ENCODE measurements around the gene ZNF445. TPM values are rescaled to one million over a fixed set of nuclear protein-coding genes. Genes with fewer than 3 reads are reported as not detected.
"Not testable (repeated sequence)": the region's sequence is repeated elsewhere in the genome, so short reads cannot be mapped to it uniquely, and the experiment has no call there.

Gene ZNF445
- total RNA-seq, 1 donor from 2014 or later = 31.5 TPM

- H3K36me3 Mint-ChIP-seq (ENCODE audit: low read depth, unreplicated experiment) = peaks cover 16% of the 10 kb centered on the region
- peaks cover 4% of the 10 kb centered on the region for H3K27me3 Mint-ChIP-seq (ENCODE audit: unreplicated experiment)
- H3K4me3 Mint-ChIP-seq (ENCODE audit: unreplicated experiment) = no peak overlapping the region
- no peak for TF ChIP-seq CTCF (IDR thresholded peaks at IDR 0.05; ENCODE audit: unreplicated experiment)
- H3K27ac Mint-ChIP-seq (ENCODE audit: unreplicated experiment) = no peak overlapping the region
- no peaks in the 10 kb centered on the region for H3K9me3 Mint-ChIP-seq (ENCODE audit: unreplicated experiment)
- no peaks in the 10 kb centered on the region for H3K4me1 Mint-ChIP-seq (ENCODE audit: unreplicated experiment)
- no peak for DNase-seq (ENCODE audit: low spot score)
These were observed 74.9 kb downstream of the ZNF445 start for GRCh38 chr3:44402548-44402947.

GRCh38 chr3:44400771-44401170, 76.7 kb downstream of the ZNF445 start:
- Mint-ChIP-seq H3K9me3 (ENCODE audit: unreplicated experiment) (no peaks in the 10 kb centered on the region), H3K27me3 (ENCODE audit: unreplicated experiment) (peaks cover 4% of the 10 kb centered on the region), H3K4me1 (ENCODE audit: unreplicated experiment) (no peaks in the 10 kb centered on the region), H3K36me3 (ENCODE audit: low read depth, unreplicated experiment) (peaks cover 16% of the 10 kb centered on the region), H3K4me3 (ENCODE audit: unreplicated experiment) (no peak overlapping the region), H3K27ac (ENCODE audit: unreplicated experiment) (no peak overlapping the region)
- DNase-seq (ENCODE audit: low spot score) = no peak
- TF ChIP-seq CTCF (IDR thresholded peaks at IDR 0.05; ENCODE audit: unreplicated experiment) = no peak

GRCh38 chr3:44398853-44399252, 78.6 kb downstream of the ZNF445 start:
- TF ChIP-seq CTCF (IDR thresholded peaks at IDR 0.05; ENCODE audit: unreplicated experiment) = no peak
- no peak for DNase-seq (ENCODE audit: low spot score)
- no peaks in the 10 kb centered on the region for H3K4me1 Mint-ChIP-seq (ENCODE audit: unreplicated experiment)

GRCh38 chr3:44398271-44398670, 79.2 kb downstream of the ZNF445 start:
- H3K27ac Mint-ChIP-seq (ENCODE audit: unreplicated experiment); DNase-seq (ENCODE audit: low spot score); H3K36me3 Mint-ChIP-seq (ENCODE audit: low read depth, unreplicated experiment); H3K4me3 Mint-ChIP-seq (ENCODE audit: unreplicated experiment); H3K27me3 Mint-ChIP-seq (ENCODE audit: unreplicated experiment); H3K9me3 Mint-ChIP-seq (ENCODE audit: unreplicated experiment); H3K4me1 Mint-ChIP-seq (ENCODE audit: unreplicated experiment): not testable (repeated sequence)

More at GRCh38 chr3:44398853-44399252, 78.6 kb downstream of the ZNF445 start:
- H3K4me3 Mint-ChIP-seq (ENCODE audit: unreplicated experiment) = no peak overlapping the region
- H3K27me3 Mint-ChIP-seq (ENCODE audit: unreplicated experiment) = peaks cover 3% of the 10 kb centered on the region
- H3K36me3 Mint-ChIP-seq (ENCODE audit: low read depth, unreplicated experiment) = peaks cover 9% of the 10 kb centered on the region
- no peak overlapping the region for H3K27ac Mint-ChIP-seq (ENCODE audit: unreplicated experiment)
- no peaks in the 10 kb centered on the region for H3K9me3 Mint-ChIP-seq (ENCODE audit: unreplicated experiment)

GRCh38 chr3:44396200-44397171, 81.0 kb downstream of the ZNF445 start:
- DNase-seq (ENCODE audit: low spot score) = no peak
- Mint-ChIP-seq H3K27ac (ENCODE audit: unreplicated experiment) (no peak overlapping the region), H3K4me3 (ENCODE audit: unreplicated experiment) (no peak overlapping the region), H3K27me3 (ENCODE audit: unreplicated experiment) (no peaks in the 10 kb centered on the region), H3K9me3 (ENCODE audit: unreplicated experiment) (no peaks in the 10 kb centered on the region), H3K4me1 (ENCODE audit: unreplicated experiment) (no peaks in the 10 kb centered on the region), H3K36me3 (ENCODE audit: low read depth, unreplicated experiment) (peaks cover 4% of the 10 kb centered on the region)
- TF ChIP-seq CTCF (IDR thresholded peaks at IDR 0.05; ENCODE audit: unreplicated experiment) = no peak
